ENCODE data around the gene NAV2.

The NAV2 gene

DNA sequence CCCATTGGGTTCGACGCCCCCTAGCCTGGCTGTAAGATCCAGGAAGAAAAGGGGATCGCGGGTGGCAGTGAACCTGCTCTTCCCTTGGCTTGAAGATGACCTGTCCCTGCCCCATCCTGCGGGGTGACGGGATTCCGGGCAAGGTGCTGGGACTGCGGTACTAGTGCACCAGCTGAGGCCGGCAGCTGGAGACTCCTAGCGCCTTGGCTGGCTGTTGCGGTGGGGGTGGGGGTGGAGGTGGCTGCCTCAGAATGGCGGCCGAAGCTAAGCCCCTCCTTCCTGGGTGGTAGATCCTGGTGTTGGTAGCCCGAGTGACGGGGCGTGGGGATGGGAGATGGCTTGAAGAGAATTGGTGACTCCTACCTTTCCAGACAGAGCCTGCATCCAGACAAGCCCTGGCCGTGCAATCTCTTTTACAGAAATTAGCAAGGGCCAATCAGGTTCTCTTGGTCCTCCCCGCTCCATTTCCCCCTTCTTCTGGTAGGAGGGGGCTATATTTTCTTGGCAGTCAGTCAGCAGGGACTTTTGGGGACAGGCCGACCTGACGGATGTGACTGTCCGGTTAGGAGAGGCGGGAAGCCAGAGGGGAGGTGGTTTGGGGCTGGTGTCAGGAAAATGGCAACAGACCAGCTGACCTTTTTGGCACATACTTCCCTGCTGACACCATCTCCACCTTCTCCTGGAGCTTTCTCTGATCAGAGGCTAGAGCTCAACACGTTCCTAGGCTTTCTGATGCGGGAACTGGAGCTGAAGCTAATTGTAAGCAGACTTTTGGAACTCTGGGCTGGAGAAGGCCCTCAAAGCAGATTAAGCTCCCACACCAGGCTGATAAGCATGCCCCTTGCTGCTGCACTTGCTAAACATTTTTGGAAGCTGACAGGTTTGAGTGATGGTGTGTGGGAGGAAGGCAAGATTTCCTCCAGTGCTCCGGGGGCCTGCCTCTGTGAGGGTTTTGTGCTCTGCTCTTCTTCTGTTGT lies 2.0 kb downstream of the NAV2 start:
- DNase-seq (ENCODE audit: low spot score), result no peak

DNA sequence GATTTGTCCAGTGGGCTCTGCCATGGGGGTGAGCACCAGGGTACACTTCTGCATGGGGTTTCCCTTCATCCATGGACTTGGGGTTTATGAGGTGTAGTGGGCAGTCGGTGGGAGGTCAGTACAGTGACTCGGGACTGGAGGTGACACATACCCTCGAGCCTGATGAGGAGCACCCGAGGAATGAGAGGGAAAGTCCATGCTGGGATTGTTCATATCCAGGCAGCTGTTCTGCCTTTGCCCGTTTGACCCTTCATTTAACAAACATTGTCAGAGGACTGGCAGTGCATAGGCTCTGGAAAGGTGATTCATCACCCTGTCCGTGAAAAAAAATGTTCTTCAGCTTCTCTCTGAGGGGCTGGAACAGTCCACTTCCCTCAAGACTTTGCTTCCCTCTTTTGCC lies 2.7 kb downstream of the NAV2 start:
- no peak for DNase-seq (ENCODE audit: low spot score)

DNA sequence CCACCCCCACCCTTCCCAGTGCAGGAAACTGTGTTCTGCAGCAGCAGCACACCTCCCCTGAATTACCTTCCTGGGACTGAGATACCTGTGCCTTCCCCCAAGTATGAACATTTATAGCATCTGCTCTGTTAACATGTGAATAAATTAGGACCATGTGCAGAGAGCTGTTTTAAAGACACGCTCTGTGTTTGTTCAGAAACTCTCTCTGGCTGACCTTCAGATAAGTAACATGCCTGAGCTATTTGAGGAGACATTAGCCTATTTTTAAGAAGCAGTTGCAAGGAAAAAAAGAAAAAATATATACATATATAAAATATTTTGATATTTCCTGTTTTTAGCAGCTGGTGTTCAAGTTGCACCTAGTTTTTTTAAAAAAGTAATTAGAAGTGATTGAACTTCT lies 5.4 kb downstream of the NAV2 start:
- DNase-seq (ENCODE audit: low spot score), result no peak

DNA sequence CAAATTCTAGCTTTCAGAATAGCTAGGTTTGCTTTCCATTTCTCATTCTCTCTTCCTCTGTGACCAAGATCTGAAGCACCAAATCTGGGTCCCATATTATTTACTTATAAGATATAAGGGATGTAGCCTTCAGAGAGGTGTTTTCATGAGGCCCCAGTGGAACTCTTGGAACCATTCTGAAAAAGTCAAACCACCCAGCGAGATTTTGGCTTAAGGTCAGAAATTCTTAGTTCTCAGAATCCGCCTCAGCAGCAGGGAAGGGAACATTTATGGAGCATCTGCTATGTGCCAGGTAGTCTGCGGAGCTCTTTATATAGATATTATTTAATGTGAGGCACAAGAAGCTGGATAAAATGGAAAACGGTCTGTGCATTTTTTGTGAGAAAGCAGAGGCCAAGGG lies 6.3 kb downstream of the NAV2 start:
- no peak for DNase-seq (ENCODE audit: low spot score)

DNA sequence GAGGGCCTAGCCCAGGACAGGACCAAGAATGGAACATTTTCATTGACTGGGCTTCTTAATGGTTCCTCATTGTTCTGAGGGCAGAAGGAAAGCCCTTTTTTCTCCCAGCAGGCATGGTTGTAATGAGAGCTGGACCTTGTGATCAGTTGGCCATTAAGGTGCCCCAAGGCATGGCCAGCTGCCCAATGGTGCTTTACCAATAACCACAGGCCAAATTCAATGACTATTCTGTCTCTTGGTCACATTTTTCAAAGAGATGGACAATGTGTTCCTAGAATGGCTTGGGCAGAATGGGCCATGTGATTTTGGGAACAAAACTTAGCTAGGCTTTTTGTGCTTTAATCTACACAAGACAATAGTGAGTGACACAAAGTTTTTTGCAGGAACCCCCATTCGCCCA lies 7.3 kb downstream of the NAV2 start:
- no peak for DNase-seq (ENCODE audit: low spot score)

DNA sequence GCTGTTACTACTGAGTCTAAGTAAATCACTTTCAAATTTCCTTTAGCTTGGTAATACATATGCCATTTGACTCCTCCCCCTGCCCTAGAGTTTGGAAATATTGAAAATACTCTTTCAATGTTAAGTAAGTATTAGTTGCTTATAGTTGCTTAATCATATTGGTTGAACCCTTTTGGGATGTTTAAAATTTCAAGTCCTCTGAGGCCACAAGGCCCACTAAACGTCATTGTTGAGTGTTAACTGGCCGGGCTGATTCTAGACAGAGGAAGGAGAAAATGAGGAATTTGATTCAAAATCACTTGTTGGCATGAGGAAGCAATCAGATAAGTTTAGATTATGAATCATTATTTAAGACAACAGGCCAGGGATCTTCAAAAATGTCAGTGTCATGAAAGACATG lies 8.5 kb downstream of the NAV2 start:
- DNase-seq (ENCODE audit: low spot score), result no peak

DNA sequence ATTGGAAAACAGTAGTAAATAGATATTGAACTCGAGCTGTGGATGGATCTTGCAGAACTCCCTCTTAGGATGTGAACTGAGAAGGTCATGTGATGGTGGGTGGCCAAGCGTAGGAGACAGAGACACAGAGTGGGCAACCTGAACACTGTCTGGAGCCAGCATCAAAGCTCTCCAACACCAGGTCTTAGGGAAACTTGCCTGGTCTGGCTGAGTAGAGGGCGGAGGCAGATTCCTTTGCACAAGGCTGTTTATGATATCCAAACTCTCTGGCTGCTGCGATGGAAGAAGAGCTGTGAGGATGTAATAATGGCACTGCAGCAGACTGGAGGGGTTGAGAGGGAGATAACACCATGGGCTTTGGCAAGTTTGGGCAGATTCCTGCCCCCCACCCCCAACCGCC lies 10.1 kb downstream of the NAV2 start:
- no peak for DNase-seq (ENCODE audit: low spot score)

DNA sequence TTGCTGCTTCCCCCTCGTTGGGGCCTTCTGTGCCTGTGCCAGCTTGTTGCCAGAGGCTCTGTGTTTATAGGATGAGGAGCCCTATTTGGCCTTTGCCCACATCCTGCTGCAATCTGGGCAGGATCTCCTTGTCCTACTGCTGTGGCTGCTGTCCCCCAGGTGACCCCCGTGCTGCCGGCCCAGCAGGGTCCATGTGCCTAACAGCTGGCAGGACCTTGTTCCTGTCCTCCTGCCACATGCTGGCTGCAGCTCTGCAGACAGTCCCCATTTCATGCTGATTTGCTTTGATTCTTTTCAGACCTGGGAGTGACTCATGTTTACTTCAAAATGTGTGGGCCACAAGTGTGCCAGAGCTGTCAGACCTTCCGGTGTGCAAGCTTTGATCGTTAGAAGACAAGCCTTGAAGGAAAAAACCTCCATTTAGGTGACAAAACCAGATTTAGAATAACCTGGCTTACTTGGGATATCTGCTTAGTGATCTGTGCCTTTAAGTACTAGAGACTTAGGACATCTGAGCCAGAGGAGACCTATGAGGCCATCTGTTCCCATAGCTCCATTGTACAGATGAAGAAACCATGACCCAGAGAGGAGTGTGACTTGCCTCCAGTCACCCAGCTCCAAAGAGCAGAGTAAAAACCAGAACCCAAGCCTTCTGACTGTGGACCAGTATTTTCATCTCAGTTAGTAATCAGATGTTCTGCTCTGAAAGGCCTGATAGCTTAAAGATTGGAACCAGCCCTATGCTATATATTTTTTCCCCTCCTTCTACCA lies 11.1 kb downstream of the NAV2 start:
- no peak for DNase-seq (ENCODE audit: low spot score)

DNA sequence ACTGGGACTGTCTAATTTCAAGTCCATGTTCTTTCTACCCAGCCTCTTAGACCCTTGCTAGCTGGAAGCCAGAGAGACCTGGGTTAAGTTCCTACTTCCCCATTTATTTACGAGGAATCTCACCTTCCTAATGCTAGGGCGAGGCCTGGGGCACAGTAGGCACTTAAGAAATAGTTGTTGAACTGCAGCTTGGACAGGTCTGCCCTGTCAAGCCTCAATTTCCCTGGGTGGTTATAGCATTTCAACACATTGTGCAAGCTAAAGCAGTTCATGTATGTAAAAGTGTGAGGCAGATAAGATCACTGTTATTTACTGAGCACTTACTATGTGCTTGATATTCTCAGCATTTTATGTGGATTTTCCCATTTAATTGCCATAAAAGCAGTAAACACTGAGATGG lies 12.1 kb downstream of the NAV2 start:
- no peak for DNase-seq (ENCODE audit: low spot score)

DNA sequence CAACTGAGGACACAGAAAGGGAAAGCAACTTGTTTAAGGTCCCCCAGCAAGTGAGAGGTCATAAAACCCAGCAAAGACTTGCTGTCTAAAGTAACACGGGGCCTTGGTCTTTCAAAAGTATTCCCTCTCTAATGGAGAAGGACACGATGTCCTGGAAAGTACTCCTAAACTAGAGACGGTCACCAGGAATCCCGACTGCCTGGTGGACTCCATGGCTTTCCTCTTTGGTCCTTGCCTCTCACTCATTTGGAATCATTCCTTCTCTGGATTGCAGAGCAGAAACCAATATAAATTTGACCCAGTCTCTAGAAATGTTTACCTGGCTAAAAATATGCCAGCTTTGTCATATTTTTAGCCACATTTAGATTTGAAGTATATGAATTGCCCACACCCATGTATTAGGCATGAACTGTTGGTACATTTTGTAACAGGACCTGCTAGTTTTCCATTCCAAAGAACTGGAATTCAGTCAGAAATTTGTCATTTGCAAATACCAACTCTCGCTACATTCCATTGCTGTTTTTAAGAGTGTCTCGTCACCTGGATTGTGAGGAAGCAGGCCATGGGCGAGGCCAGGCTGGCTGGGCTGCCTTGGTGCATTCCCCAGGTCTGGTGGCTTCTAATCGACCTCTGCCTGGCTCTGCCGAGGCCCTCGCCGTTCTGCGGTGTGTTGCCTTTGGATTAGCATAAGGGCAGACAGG lies 12.9 kb downstream of the NAV2 start:
- DNase-seq (ENCODE audit: low spot score), result no peak

DNA sequence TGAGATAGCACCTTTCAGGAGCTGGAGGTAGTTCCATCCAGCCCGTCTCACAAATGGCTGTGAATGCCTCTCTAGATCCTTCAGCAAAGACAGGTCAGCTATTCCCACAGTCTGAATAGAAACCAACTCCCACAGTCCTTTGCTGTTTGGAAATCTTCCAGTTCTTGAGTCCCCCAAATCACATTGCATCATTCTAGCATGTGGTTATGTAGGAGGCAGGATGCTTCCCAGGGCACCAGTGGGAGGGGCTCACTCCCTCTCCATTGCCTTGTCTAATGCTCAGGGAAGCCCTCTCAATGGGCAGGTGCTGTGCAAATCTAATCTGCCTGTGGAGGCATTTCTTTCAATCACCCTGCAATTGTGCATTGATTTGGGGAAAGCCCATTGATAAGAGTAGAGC lies 14.6 kb downstream of the NAV2 start:
- DNase-seq (ENCODE audit: low spot score), result no peak

DNA sequence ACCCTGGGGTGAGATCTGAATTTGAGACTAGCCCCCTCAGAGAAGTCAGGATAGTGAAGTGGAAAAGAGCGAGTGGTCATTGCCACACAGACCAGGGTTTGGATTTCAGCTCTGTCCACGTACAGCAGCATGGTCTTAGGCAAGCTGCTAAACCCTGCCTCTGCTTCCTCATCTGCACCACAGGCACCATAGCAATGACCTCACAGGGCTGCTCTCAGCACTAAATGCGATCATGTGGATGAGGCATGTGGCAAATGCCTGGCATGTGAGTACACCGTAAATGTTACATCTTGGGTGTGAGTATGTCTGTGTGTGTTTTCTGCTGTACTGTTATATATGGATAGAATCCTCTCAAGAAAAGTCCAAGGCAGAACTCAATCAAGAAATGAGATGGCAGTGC lies 15.8 kb downstream of the NAV2 start:
- DNase-seq (ENCODE audit: low spot score), result no peak

DNA sequence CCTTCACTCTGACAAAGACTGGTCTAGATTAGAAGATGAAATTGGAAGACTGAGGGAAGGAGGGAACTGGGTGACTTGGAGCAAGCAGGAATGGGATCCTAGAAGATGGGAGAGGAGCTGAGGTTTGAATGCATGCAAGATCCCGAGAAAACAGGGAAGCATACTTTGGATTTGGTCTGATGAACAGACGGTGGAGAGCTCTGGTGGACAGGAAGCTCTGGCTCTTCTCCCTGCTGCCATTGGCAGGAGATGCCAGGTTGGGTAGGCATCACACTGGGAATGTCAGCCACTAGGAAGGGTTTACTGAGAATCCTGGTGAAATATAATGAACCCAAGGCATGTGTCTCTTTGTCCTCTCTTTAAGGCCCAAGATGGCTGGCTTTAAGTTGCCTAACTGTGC lies 16.5 kb downstream of the NAV2 start:
- no peak for DNase-seq (ENCODE audit: low spot score)

DNA sequence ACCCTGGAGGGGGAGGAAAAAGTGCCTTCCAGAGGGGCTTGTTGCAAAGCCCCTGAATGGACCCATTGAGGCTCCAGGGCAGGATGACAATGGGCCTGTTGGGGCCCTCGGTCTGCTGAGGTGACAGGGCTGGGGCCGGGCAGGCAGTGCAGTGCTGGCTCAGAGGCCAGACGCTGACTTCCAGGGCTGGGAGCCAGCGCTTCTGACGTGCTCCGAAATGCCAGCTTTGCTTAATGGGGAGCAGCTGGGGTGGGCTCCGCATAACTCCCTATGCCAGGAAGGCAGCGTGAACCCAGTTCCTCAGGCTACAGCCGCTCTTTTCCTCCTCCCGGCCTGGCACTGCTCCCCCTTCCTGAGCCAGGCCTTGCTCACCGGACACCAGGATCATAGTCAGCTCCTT lies 17.7 kb downstream of the NAV2 start:
- no peak for DNase-seq (ENCODE audit: low spot score)

DNA sequence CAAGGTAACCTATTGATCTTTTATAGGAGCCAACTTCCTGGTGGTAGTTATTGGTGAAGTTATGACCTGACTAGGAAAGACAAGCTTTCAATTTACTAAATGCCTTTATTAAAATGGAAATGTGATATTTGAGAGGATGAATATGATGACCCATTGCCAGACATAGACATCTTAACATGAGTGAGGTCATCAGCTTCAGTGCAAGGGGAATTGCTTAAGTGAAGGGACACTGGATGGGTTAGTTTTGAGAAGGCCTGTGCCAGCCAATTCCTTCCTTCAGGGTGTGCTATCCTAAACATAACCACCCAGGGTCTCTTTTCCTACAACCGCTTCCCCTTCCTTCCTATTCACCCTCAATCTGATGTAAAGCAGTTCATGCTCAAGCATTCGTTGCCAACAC lies 21.5 kb downstream of the NAV2 start:
- no peak for DNase-seq (ENCODE audit: low spot score)

DNA sequence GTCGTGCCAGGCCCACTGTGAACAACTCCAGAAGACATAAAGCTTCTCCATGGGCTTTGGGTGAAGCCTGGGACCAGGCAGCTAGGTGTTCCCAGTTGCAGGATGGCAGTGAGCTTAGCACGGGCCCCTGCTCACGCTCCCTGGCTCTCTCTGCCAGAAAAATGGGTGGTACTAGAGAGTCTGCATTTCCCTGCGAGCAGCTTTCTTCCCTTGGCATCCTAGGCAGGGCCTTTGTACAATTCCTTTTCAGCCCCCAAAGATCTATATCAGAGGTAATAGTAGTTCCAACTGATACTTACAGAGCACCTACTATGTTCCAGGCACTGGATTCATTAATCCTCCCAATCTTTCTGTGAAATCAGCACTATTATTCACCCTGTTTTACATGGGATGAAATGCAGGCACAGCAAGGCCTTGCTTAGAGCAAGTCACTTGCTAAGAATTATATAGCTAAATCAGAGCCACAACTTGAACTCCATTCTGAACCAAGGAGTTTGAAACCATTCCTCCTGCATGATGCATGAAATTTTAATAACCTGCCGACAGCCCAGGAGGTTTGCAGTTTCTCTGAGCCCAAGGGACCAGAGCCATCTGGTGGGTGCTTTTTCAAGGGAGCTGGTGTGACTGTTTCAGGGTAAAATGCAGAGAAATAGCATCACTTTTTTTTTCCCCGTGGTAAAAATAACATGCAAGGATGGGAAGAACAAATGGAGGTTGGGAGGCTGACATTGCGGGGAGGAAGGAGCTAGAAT lies 22.7 kb downstream of the NAV2 start:
- DNase-seq (ENCODE audit: low spot score), result no peak

DNA sequence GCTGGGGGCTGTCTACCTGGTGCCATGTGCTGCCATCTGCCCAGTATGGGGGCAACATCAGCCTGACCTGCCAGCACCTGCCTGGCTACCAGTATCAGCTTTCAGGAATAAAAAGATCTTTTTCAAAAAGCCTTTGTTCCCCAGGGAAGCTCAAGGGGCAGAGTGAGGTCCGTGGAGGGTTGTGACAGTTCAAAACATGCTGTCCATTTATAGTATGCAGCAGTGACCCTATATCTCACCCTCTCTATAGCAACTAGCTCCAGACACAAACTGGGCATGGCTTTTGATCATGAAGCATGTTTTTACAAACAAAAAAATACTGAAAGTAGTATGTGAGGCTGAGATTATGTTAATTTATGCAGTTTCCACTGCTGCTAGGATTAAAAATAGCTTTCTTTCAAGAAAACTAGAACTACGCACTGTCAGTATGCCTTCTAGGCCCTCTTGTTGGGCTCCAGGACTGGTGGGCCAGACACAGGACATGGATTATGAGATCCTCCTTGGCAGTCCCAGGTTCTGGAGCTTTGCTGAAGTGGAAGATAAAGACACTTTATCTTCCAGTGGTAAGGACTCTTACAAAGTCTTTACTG lies 23.4 kb downstream of the NAV2 start:
- DNase-seq (ENCODE audit: low spot score), result no peak

DNA sequence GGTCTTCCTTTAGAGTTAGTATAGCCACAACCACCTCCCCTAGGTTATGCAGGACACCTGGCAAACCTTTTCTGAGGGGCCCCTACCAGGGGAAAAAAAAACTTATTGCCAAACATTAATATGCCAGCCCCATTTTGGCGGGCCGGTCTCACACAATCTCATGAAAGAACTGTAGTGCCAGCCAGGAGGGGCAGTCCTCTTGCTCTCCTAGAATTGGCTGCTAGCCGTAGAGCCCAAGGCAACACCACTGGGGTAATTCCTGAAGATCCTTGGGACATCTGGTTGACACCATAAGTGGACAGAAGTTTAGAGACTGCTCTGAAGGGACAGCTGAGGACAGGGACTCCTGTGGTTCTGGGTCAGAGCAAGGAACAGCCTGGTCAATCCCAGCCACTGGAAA lies 24.2 kb downstream of the NAV2 start:
- no peak for DNase-seq (ENCODE audit: low spot score)

DNA sequence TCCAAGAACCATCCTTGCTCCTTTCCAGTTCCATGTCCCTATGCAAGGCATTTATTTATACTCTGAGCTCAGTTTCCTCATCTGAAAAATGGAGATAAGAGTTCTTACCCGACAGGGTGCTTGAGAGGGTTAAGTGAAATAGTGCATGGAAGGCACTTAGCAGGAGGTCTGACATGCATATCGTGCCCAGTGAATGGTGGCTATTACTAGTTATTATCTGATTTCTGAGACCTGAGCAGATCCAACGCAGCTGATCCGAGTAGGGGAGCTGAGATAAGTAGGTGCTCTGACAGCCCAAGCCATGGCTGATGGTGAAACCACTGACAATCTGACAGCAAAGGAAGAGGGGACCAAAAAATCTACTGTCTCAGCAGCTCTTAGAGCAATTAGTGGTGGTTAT lies 24.9 kb downstream of the NAV2 start:
- DNase-seq (ENCODE audit: low spot score), result no peak

DNA sequence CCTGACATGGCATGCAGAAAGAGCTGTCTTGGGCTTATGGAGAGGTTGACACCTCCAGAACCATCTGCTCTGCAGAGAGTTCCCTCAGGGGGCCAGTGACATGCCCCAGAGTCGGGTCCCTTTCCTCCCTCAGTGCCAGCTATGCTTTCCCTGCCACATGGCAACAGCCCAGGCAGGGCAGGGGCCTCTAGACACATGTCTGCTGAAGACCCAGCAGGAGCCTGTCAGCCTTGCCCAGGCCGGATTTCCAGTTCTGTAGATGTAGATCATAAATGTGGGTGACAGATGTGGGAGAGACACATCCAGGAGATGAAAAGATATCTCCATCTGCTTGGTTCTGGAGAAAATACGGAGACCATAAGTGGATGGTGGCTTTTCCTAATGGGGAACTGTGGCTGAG lies 25.5 kb downstream of the NAV2 start:
- DNase-seq (ENCODE audit: low spot score), result no peak

DNA sequence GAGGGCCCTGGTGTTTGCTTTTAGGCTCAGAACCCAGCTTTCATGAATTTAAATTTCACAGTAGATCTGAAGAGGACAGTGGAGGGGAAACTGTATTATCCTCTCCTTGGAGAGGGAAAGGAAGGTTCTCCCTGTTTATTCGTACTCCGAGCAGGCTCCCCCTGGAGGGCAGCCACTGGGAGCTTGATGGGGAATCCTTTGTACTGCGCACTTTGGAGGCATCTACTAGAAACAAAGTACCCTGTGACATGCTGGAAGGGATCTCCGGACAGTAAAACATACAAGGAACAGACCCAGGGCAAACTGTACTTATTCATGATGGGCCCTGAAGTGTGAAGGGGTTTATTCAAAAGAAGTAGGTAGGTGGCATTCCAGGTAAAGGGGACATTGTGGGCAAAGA lies 27.2 kb downstream of the NAV2 start:
- no peak for DNase-seq (ENCODE audit: low spot score)

DNA sequence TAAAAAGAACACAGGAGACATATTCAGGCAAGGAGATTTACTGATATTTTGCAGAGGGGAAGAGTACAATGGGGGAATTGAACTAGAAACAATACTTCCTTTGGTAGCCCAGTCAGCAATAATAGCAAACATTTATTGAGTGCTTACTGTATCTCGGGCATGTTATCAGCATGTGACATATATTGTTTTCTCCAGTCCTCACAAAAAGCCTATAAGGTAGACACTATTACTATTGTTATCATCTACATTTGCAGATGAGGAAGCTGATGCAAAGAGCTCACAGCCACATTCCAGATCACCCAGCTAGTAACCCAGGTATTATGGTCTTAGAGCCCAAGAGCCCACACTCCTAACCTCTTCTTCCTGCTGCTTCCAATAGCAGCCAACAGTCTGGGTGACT lies 27.9 kb downstream of the NAV2 start:
- DNase-seq (ENCODE audit: low spot score), result no peak
